Upper lobe of right lung (tissue), 1 donor: ENCODE measurements around the gene B4GALNT1. TPM values are rescaled to one million over a fixed set of nuclear protein-coding genes. Genes with fewer than 3 reads are reported as not detected.
"Not testable (repeated sequence)": the region's sequence is repeated elsewhere in the genome, so short reads cannot be mapped to it uniquely, and the experiment has no call there.

Experiments
- ATAC-seq: fragments of 200-7000 bp; cut with Tn5 transposase; one replicate; pipeline ENCODE4 v1.9.1; 2020; ENCODE audit warnings: mild to moderate bottlenecking, moderate library complexity
- DNase-seq: peaks from one replicate; pipeline ENCODE4 v3.0.0-alpha.2; 2020
- H3K27ac ChIP-seq: fragments of 200-600 bp; one replicate; pipeline ENCODE4 v1.8.0; 2022
- H3K27me3 ChIP-seq: fragments of 200-600 bp; one replicate; pipeline ENCODE4 v1.8.0; 2022; ENCODE audit warnings: mild to moderate bottlenecking
- H3K36me3 ChIP-seq: fragments of 200-600 bp; one replicate; pipeline ENCODE4 v1.8.0; 2022
- H3K4me1 ChIP-seq: fragments of 200-600 bp; one replicate; pipeline ENCODE4 v1.8.0; 2022
- H3K4me3 ChIP-seq: fragments of 200-600 bp; one replicate; pipeline ENCODE4 v1.8.0; 2022; ENCODE audit warnings: mild to moderate bottlenecking
- H3K9me3 ChIP-seq: fragments of 200-600 bp; one replicate; pipeline ENCODE4 v1.8.0; 2022
- intact Hi-C: fragments of 100-400 bp; cut with DNase I; formaldehyde crosslinking; loops from one replicate; pipeline ENCODE4 v1.11.0; 2022
- total RNA-seq: library from RNA; stranded (reverse); fragmentation: NEBNext Ultra II Directional; extraction: Animal tissue kit (Norgen Biotek cat#: 25700); gene quantifications from one replicate; pipeline ENCODE4 v1.2.1, GENCODE V29; 2021
- TF ChIP-seq, protein P1 (sequence below): fragments of 200-600 bp; IDR thresholded peaks from one replicate; pipeline ENCODE4 v1.8.0; 2022; ENCODE audit warnings: antibody characterized with exemption
- donor health status: DM: no; HTN: yes; CAD: no; lungs with severe emphysema.

The B4GALNT1 gene
- total RNA-seq, 1 donor from 2014 or later: 0.93 TPM

GRCh38 chr12:57621497-57622292 lies 11.3 kb downstream of the B4GALNT1 start:
- TF ChIP-seq, protein P1, sequence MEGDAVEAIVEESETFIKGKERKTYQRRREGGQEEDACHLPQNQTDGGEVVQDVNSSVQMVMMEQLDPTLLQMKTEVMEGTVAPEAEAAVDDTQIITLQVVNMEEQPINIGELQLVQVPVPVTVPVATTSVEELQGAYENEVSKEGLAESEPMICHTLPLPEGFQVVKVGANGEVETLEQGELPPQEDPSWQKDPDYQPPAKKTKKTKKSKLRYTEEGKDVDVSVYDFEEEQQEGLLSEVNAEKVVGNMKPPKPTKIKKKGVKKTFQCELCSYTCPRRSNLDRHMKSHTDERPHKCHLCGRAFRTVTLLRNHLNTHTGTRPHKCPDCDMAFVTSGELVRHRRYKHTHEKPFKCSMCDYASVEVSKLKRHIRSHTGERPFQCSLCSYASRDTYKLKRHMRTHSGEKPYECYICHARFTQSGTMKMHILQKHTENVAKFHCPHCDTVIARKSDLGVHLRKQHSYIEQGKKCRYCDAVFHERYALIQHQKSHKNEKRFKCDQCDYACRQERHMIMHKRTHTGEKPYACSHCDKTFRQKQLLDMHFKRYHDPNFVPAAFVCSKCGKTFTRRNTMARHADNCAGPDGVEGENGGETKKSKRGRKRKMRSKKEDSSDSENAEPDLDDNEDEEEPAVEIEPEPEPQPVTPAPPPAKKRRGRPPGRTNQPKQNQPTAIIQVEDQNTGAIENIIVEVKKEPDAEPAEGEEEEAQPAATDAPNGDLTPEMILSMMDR: peak; percentile 90
- Histone ChIP-seq H3K27ac (no peak overlapping the region), H3K9me3 (no peaks in the 10 kb centered on the region), H3K27me3 (peaks cover 86% of the 10 kb centered on the region), H3K4me1 (peaks cover 19% of the 10 kb centered on the region), H3K4me3 (peak overlapping the region; percentile 34), H3K36me3 (no peaks in the 10 kb centered on the region)
- intact Hi-C loops: loop anchor here (5.0 kb wide), 1 partner anchor 39 kb away; no protein-coding TSS in a partner anchor
- ATAC-seq: peak; percentile 77
- peak; percentile 81 for DNase-seq

DNA sequence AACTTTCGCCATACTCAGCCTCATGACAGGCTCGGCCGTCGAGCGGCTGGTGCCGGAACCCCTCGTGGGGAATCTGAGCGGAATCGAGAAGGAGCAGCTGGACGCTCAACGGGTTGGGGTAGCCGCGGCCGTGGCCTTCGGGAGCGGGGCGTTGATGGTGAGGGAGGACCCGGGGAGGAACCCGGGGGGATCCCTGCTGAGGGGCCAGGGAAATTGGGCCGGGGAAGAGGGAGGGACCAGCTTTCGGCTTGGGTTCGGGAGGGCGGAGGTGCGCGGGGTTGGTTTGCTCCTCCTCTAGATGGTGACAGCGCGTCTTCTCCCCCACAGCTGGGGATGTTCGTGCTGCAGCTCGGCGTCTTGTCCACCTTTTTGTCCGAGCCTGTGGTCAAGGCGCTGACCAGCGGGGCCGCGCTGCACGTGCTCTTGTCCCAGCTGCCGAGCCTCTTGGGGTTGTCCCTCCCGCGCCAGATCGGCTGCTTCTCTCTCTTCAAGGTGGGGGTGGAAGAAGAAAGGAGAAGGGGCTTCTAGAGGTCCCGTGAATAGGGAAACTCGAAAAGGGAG lies 12.0 kb downstream of the B4GALNT1 start:
- Histone ChIP-seq H3K4me3 (peak overlapping the region; percentile 34), H3K36me3 (no peaks in the 10 kb centered on the region), H3K27me3 (peaks cover 79% of the 10 kb centered on the region), H3K4me1 (peaks cover 19% of the 10 kb centered on the region), H3K27ac (no peak overlapping the region), H3K9me3 (no peaks in the 10 kb centered on the region)
- intact Hi-C loops: loop anchor here (5.0 kb wide), 1 partner anchor 39 kb away; no protein-coding TSS in a partner anchor
- DNase-seq (no peak), ATAC-seq (peak; percentile 12)
- TF ChIP-seq, protein P1: no peak

DNA sequence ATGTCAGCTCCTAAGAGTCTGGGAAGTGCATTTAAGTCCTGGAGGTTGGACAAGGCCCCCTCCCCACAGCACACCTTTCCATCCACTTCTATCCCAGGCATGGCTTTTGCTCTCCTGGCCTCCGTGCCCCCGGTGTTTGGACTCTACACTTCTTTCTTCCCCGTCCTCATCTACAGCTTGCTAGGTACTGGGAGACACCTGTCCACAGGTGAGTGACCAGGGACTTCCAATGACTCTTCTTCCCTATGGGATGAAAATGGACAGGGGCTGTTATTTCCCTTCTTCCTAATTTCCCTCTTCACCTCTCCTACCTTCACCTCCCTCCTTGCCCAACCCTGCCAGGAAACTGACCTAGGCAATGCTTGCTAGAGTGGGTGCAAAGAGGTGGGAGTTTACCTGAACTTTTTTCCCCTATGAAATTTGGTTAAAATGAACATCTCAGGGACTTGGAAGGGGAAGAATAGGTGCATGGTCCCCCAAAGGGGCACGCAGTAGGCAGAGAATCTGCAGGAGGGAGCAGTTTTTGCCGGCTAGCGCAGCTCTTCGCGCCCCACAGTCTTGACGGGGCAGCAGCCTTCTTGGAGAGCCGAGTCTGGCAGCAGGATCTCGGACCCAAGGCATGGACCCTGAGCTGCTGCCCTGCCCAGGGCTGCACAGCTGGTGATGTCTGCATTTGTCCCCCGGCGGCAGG lies 12.6 kb downstream of the B4GALNT1 start:
- no peaks in the 10 kb centered on the region for H3K9me3 ChIP-seq
- H3K27me3 ChIP-seq: peaks cover 73% of the 10 kb centered on the region
- H3K27ac ChIP-seq: no peak overlapping the region
- ATAC-seq (no peak), DNase-seq (no peak)
- intact Hi-C loops: loop anchor here (5.0 kb wide), 1 partner anchor 38 kb away; no protein-coding TSS in a partner anchor
- H3K36me3 ChIP-seq: no peaks in the 10 kb centered on the region
- TF ChIP-seq, protein P1: no peak
- H3K4me1 ChIP-seq: peaks cover 19% of the 10 kb centered on the region
- H3K4me3 ChIP-seq: no peak overlapping the region

- H3K27ac ChIP-seq: no peak overlapping the region
- H3K27me3 ChIP-seq: peaks cover 65% of the 10 kb centered on the region
- ATAC-seq (peak; percentile 65), DNase-seq (peak; percentile 77)
- TF ChIP-seq, protein P1: no peak
- H3K4me1 ChIP-seq: peaks cover 19% of the 10 kb centered on the region
- no peak overlapping the region for H3K4me3 ChIP-seq
- no peaks in the 10 kb centered on the region for H3K9me3 ChIP-seq
- H3K36me3 ChIP-seq: no peaks in the 10 kb centered on the region
- intact Hi-C loops: loop anchor here (5.0 kb wide), 1 partner anchor 37 kb away; no protein-coding TSS in a partner anchor
Observed at GRCh38 chr12:57619434-57620244, 13.4 kb downstream of the B4GALNT1 start.

GRCh38 chr12:57618966-57619433 lies 14.0 kb downstream of the B4GALNT1 start:
- DNase-seq (no peak), ATAC-seq (no peak)
- no peak overlapping the region for H3K27ac ChIP-seq
- TF ChIP-seq, protein P1: no peak
- peaks cover 19% of the 10 kb centered on the region for H3K4me1 ChIP-seq
- intact Hi-C loops: no loop called here
- no peaks in the 10 kb centered on the region for H3K36me3 ChIP-seq
- no peak overlapping the region for H3K4me3 ChIP-seq
- H3K9me3 ChIP-seq: no peaks in the 10 kb centered on the region
- H3K27me3 ChIP-seq: peaks cover 59% of the 10 kb centered on the region

GRCh38 chr12:57618431-57618830 lies 14.6 kb downstream of the B4GALNT1 start:
- intact Hi-C loops, H3K4me3 ChIP-seq, H3K36me3 ChIP-seq, DNase-seq, H3K27ac ChIP-seq, ATAC-seq, H3K9me3 ChIP-seq: not testable (repeated sequence)
- Histone ChIP-seq H3K4me1 (peaks cover 19% of the 10 kb centered on the region), H3K27me3 (peaks cover 53% of the 10 kb centered on the region)
